ENCODE data around the gene SLC25A15.
"Not testable (repeated sequence)": the region's sequence is repeated elsewhere in the genome, so short reads cannot be mapped to it uniquely, and the experiment has no call there.

The SLC25A15 gene

DNA sequence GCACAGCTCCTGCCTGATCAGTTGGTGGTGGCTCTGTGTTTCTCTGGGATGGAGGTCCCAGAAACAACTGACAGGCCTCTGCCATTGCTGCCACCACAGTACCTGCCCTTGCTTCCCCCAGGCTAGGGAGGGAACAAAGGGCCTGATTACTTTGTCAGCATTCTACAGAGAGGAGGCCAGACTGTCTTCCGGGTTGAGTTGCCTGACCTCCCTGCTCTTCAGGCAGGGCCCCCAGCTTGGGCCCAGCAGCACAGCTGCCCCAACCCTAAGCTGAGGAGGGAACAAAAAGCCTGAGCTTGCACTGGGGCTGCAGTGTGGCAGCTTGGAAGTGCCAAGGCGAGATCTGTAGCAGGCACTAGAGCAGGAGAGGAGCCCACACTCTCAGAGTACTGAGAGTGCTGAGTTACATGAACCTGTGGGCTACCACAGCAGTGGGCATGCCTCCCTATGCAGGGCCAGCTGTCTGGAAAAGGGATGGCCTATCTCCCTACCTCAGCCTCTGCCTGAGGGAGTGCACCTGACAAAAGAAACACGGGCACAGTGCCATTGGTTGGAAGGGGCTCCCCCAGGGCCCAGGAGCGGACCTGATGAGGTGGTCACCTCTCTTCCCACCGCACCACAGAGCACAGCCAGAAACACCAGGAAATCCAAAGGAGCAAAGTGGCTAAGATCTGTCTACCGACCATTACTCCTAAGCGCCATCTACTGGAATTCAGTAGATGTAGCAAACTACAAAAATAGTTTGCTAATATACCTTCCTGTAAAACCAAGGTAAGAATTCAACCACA lies 24.4 kb downstream of the SLC25A15 start:
- no peak for DNase-seq (ENCODE audit: low read depth in 2 of 2)

- no peak for DNase-seq (ENCODE audit: low read depth in 2 of 2)
Observed at GRCh38 chr13:40814803-40815202, 25.4 kb downstream of the SLC25A15 start.

- DNase-seq (ENCODE audit: low read depth in 2 of 2): no peak
Observed at GRCh38 chr13:40818926-40819325, 29.5 kb downstream of the SLC25A15 start.

GRCh38 chr13:40819797-40820315 lies 30.4 kb downstream of the SLC25A15 start:
- no peak for DNase-seq (ENCODE audit: low read depth in 2 of 2)

DNA sequence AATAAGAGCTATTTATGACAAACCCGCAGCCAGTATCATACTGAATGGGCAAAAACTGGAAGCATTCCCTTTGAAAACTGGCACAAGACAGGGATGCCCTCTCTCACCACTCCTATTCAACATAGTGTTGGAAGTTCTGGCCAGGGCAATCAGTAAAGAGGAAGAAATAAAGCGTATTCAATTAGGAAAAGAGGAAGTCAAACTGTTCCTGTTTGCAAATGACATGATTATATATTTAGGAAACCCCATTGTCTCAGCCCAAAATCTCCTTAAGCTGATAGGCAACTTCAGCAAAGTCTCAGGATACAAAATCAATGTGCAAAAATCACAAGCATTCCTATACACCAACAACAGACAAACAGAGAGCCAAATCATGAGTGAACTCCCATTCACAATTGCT lies 50.3 kb downstream of the SLC25A15 start:
- DNase-seq (ENCODE audit: low read depth in 2 of 2): not testable (repeated sequence)

DNA sequence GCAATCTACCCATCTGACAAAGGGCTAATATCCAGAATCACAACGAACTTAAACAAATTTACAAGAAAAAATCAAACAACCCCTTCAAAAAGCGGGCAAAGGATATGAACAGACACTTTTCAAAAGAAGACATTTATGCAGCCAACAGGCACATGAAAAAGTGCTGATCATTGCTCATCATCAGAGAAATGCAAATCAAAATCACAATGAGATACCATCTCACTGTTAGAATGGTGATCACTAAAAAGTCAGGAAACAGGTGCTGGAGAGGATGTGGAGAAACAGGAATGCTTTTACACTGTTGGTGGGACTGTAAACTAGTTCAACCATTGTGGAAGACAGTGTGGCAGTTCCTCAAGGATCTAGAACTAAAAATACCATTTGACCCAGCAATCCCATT lies 51.5 kb downstream of the SLC25A15 start:
- DNase-seq (ENCODE audit: low read depth in 2 of 2): not testable (repeated sequence)
